Measurements from ENCODE around the gene PICK1. TPM values are rescaled to one million over a fixed set of nuclear protein-coding genes. Genes with fewer than 3 reads are reported as not detected.

Gene PICK1
- polyA plus RNA-seq, 1 donor from 2014 or later: 101 TPM

DNA sequence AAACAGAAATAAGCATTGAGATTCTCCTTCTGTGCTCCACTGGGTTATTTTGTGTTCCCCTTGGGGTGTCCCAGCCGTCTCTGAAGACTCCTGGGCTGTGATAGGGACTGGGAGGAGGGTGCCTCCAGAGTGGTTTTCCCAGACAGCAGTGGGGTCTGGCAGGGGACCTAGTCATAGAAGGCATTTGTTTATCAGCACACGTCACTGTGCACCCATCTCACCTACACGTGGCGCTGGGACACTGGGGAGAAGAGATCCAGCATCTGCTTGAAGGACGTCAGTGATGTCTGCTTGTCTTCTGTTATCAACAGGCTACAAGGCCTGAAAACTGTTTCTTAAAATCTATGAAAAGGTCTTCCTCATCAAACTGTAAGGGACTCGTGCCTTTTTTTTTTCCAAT lies 34.2 kb upstream of the PICK1 start:
- Histone ChIP-seq H3K9me3 (ENCODE audit: low read length) (no peaks in the 10 kb centered on the region), H3K4me3 (ENCODE audit: low read length) (no peak overlapping the region), H3F3A (ENCODE audit: insufficient read depth, low read length, poor library complexity, severe bottlenecking) (no peaks in the 10 kb centered on the region), H3K9ac (ENCODE audit: low read length) (no peak overlapping the region), H3K79me2 (replicated peaks; ENCODE audit: insufficient read depth, low read length) (no peaks in the 10 kb centered on the region), H3K9me2 (ENCODE audit: insufficient read depth, low read length) (no peaks in the 10 kb centered on the region), H3K27me3 (ENCODE audit: insufficient read depth, low read depth, low read length) (no peaks in the 10 kb centered on the region), H3K4me2 (ENCODE audit: low read length) (no peak overlapping the region), H3K27ac (ENCODE audit: low read length) (no peak overlapping the region), H4K20me1 (ENCODE audit: insufficient read depth) (no peaks in the 10 kb centered on the region), H3K36me3 (ENCODE audit: insufficient read depth, low read length) (no peaks in the 10 kb centered on the region), H2AFZ (ENCODE audit: low read depth, low read length) (no peak overlapping the region)
- TF ChIP-seq SMC3 (conservative IDR thresholded peaks at IDR 0.05; ENCODE audit: poor library complexity) (no peak), EP300 (conservative IDR thresholded peaks at IDR 0.05; ENCODE audit: poor library complexity, severe bottlenecking) (no peak), RAD21 (conservative IDR thresholded peaks at IDR 0.05) (no peak), EZH2 (IDR thresholded peaks at IDR 0.05; ENCODE audit: borderline replicate concordance, insufficient read depth, low read length, poor library complexity, severe bottlenecking) (no peak), MXI1 (conservative IDR thresholded peaks at IDR 0.05; ENCODE audit: poor library complexity, severe bottlenecking) (no peak), TAF1 (IDR thresholded peaks at IDR 0.05; ENCODE audit: low read depth) (no peak), POLR2AphosphoS5 (IDR thresholded peaks at IDR 0.05) (no peak)
- TF ChIP-seq, protein P1, sequence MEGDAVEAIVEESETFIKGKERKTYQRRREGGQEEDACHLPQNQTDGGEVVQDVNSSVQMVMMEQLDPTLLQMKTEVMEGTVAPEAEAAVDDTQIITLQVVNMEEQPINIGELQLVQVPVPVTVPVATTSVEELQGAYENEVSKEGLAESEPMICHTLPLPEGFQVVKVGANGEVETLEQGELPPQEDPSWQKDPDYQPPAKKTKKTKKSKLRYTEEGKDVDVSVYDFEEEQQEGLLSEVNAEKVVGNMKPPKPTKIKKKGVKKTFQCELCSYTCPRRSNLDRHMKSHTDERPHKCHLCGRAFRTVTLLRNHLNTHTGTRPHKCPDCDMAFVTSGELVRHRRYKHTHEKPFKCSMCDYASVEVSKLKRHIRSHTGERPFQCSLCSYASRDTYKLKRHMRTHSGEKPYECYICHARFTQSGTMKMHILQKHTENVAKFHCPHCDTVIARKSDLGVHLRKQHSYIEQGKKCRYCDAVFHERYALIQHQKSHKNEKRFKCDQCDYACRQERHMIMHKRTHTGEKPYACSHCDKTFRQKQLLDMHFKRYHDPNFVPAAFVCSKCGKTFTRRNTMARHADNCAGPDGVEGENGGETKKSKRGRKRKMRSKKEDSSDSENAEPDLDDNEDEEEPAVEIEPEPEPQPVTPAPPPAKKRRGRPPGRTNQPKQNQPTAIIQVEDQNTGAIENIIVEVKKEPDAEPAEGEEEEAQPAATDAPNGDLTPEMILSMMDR (IDR thresholded peaks at IDR 0.05; ENCODE audit: poor library complexity, severe bottlenecking): no peak
- TF ChIP-seq, protein P2, sequence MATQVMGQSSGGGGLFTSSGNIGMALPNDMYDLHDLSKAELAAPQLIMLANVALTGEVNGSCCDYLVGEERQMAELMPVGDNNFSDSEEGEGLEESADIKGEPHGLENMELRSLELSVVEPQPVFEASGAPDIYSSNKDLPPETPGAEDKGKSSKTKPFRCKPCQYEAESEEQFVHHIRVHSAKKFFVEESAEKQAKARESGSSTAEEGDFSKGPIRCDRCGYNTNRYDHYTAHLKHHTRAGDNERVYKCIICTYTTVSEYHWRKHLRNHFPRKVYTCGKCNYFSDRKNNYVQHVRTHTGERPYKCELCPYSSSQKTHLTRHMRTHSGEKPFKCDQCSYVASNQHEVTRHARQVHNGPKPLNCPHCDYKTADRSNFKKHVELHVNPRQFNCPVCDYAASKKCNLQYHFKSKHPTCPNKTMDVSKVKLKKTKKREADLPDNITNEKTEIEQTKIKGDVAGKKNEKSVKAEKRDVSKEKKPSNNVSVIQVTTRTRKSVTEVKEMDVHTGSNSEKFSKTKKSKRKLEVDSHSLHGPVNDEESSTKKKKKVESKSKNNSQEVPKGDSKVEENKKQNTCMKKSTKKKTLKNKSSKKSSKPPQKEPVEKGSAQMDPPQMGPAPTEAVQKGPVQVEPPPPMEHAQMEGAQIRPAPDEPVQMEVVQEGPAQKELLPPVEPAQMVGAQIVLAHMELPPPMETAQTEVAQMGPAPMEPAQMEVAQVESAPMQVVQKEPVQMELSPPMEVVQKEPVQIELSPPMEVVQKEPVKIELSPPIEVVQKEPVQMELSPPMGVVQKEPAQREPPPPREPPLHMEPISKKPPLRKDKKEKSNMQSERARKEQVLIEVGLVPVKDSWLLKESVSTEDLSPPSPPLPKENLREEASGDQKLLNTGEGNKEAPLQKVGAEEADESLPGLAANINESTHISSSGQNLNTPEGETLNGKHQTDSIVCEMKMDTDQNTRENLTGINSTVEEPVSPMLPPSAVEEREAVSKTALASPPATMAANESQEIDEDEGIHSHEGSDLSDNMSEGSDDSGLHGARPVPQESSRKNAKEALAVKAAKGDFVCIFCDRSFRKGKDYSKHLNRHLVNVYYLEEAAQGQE (IDR thresholded peaks at IDR 0.05; ENCODE audit: borderline replicate concordance): no peak

DNA sequence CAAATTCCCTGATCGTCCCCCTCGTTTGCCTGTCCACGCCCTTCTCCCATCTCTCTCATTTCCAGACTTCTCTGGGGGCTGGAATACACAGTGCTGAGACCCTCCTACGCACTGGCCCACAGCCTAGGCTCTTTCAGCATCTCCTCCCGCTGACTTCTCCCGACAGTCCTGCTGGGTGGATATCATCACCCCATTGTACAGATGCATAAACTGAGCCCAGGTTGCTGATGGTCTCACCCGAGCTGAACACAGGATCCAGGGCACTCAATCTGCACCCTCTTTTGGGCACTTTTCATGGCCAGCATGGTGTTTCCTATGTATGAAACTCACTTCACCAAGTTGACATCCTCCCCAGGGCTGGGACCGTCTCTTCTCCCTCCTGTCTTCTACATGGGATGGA lies 31.7 kb upstream of the PICK1 start:
- H3K27ac ChIP-seq (ENCODE audit: low read length): no peak overlapping the region
- no peak overlapping the region for H2AFZ ChIP-seq (ENCODE audit: low read depth, low read length)
- H3K27me3 ChIP-seq (ENCODE audit: insufficient read depth, low read depth, low read length): no peaks in the 10 kb centered on the region
- no peaks in the 10 kb centered on the region for H3K9me2 ChIP-seq (ENCODE audit: insufficient read depth, low read length)
- H3K9me3 ChIP-seq (ENCODE audit: low read length): no peaks in the 10 kb centered on the region
- no peaks in the 10 kb centered on the region for H3K79me2 ChIP-seq (replicated peaks; ENCODE audit: insufficient read depth, low read length)
- H3K36me3 ChIP-seq (ENCODE audit: insufficient read depth, low read length): no peaks in the 10 kb centered on the region
- H3K4me2 ChIP-seq (ENCODE audit: low read length): no peak overlapping the region
- H4K20me1 ChIP-seq (ENCODE audit: insufficient read depth): no peaks in the 10 kb centered on the region
- H3K4me3 ChIP-seq (ENCODE audit: low read length): no peak overlapping the region
- no peak overlapping the region for H3K9ac ChIP-seq (ENCODE audit: low read length)
- H3F3A ChIP-seq (ENCODE audit: insufficient read depth, low read length, poor library complexity, severe bottlenecking): no peaks in the 10 kb centered on the region
- TF ChIP-seq EP300 (conservative IDR thresholded peaks at IDR 0.05; ENCODE audit: poor library complexity, severe bottlenecking) (no peak), MXI1 (conservative IDR thresholded peaks at IDR 0.05; ENCODE audit: poor library complexity, severe bottlenecking) (no peak), TAF1 (IDR thresholded peaks at IDR 0.05; ENCODE audit: low read depth) (no peak), SMC3 (conservative IDR thresholded peaks at IDR 0.05; ENCODE audit: poor library complexity) (no peak), RAD21 (conservative IDR thresholded peaks at IDR 0.05) (no peak), EZH2 (IDR thresholded peaks at IDR 0.05; ENCODE audit: borderline replicate concordance, insufficient read depth, low read length, poor library complexity, severe bottlenecking) (no peak), POLR2AphosphoS5 (IDR thresholded peaks at IDR 0.05) (no peak)
- TF ChIP-seq, protein P1 (IDR thresholded peaks at IDR 0.05; ENCODE audit: poor library complexity, severe bottlenecking): no peak
- TF ChIP-seq, protein P2 (IDR thresholded peaks at IDR 0.05; ENCODE audit: borderline replicate concordance): no peak
